Measurements from ENCODE around the gene HSF5.

The HSF5 gene

GRCh38 chr17:58382872-58383242, 105.4 kb downstream of the HSF5 start:
- no peak overlapping the region for H3K4me3 Mint-ChIP-seq
- H3K9me3 Mint-ChIP-seq: no peaks in the 10 kb centered on the region
- DNase-seq (ENCODE audit: low spot score in 2 of 2): no peak
- peaks cover 44% of the 10 kb centered on the region for H3K4me1 Mint-ChIP-seq
- H3K27ac Mint-ChIP-seq (ENCODE audit: low read depth): peak overlapping the region; percentile 66
- no peaks in the 10 kb centered on the region for H3K27me3 Mint-ChIP-seq
- H3K36me3 Mint-ChIP-seq (ENCODE audit: insufficient read depth): peaks cover 8% of the 10 kb centered on the region
- ATAC-seq (replicated peaks; ENCODE audit: extremely low read depth, poor library complexity, severe bottlenecking): no peak

- no peaks in the 10 kb centered on the region for H3K9me3 Mint-ChIP-seq
- peaks cover 8% of the 10 kb centered on the region for H3K36me3 Mint-ChIP-seq (ENCODE audit: insufficient read depth)
- peak overlapping the region; percentile 66 for H3K27ac Mint-ChIP-seq (ENCODE audit: low read depth)
- ATAC-seq (replicated peaks; ENCODE audit: extremely low read depth, poor library complexity, severe bottlenecking) (peak; percentile 67), DNase-seq (ENCODE audit: low spot score in 2 of 2) (no peak)
- peaks cover 40% of the 10 kb centered on the region for H3K4me1 Mint-ChIP-seq
- H3K27me3 Mint-ChIP-seq: no peaks in the 10 kb centered on the region
- peak overlapping the region; percentile 39 for H3K4me3 Mint-ChIP-seq
Measured at GRCh38 chr17:58382108-58382871, 105.9 kb downstream of the HSF5 start.

- Mint-ChIP-seq H3K27ac (ENCODE audit: low read depth) (peak overlapping the region; percentile 66), H3K27me3 (no peaks in the 10 kb centered on the region), H3K9me3 (no peaks in the 10 kb centered on the region), H3K4me3 (peak overlapping the region; percentile 39), H3K4me1 (peaks cover 40% of the 10 kb centered on the region), H3K36me3 (ENCODE audit: insufficient read depth) (peaks cover 10% of the 10 kb centered on the region)
- DNase-seq (ENCODE audit: low spot score in 2 of 2) (no peak), ATAC-seq (replicated peaks; ENCODE audit: extremely low read depth, poor library complexity, severe bottlenecking) (no peak)
Measured at GRCh38 chr17:58381124-58382035, 106.8 kb downstream of the HSF5 start.

- Mint-ChIP-seq H3K4me1 (peaks cover 40% of the 10 kb centered on the region), H3K27ac (ENCODE audit: low read depth) (peak overlapping the region; percentile 66), H3K4me3 (peak overlapping the region; percentile 39), H3K36me3 (ENCODE audit: insufficient read depth) (peaks cover 10% of the 10 kb centered on the region), H3K27me3 (no peaks in the 10 kb centered on the region), H3K9me3 (no peaks in the 10 kb centered on the region)
- DNase-seq (ENCODE audit: low spot score in 2 of 2): no peak
- no peak for ATAC-seq (replicated peaks; ENCODE audit: extremely low read depth, poor library complexity, severe bottlenecking)
Measured at GRCh38 chr17:58380207-58381123, 107.7 kb downstream of the HSF5 start.

- Mint-ChIP-seq H3K27ac (ENCODE audit: low read depth) (peak overlapping the region; percentile 11), H3K4me1 (peaks cover 42% of the 10 kb centered on the region), H3K27me3 (no peaks in the 10 kb centered on the region), H3K4me3 (no peak overlapping the region), H3K9me3 (no peaks in the 10 kb centered on the region), H3K36me3 (ENCODE audit: insufficient read depth) (peaks cover 10% of the 10 kb centered on the region)
- ATAC-seq (replicated peaks; ENCODE audit: extremely low read depth, poor library complexity, severe bottlenecking): no peak
- DNase-seq (ENCODE audit: low spot score in 2 of 2): no peak
Measured at GRCh38 chr17:58379511-58379824, 108.7 kb downstream of the HSF5 start.

GRCh38 chr17:58378733-58379510, 109.3 kb downstream of the HSF5 start:
- ATAC-seq (replicated peaks; ENCODE audit: extremely low read depth, poor library complexity, severe bottlenecking) (peak; percentile 26), DNase-seq (ENCODE audit: low spot score in 2 of 2) (no peak)
- H3K4me3 Mint-ChIP-seq: no peak overlapping the region
- peaks cover 42% of the 10 kb centered on the region for H3K4me1 Mint-ChIP-seq
- H3K9me3 Mint-ChIP-seq: no peaks in the 10 kb centered on the region
- no peaks in the 10 kb centered on the region for H3K27me3 Mint-ChIP-seq
- peak overlapping the region; percentile 11 for H3K27ac Mint-ChIP-seq (ENCODE audit: low read depth)
- peaks cover 13% of the 10 kb centered on the region for H3K36me3 Mint-ChIP-seq (ENCODE audit: insufficient read depth)

- no peak overlapping the region for H3K27ac Mint-ChIP-seq (ENCODE audit: low read depth)
- H3K36me3 Mint-ChIP-seq (ENCODE audit: insufficient read depth): peaks cover 11% of the 10 kb centered on the region
- ATAC-seq (replicated peaks; ENCODE audit: extremely low read depth, poor library complexity, severe bottlenecking): no peak
- H3K9me3 Mint-ChIP-seq: no peaks in the 10 kb centered on the region
- H3K27me3 Mint-ChIP-seq: no peaks in the 10 kb centered on the region
- H3K4me3 Mint-ChIP-seq: no peak overlapping the region
- peaks cover 43% of the 10 kb centered on the region for H3K4me1 Mint-ChIP-seq
- no peak for DNase-seq (ENCODE audit: low spot score in 2 of 2)
Measured at GRCh38 chr17:58377661-58378060, 110.5 kb downstream of the HSF5 start.

- H3K4me3 Mint-ChIP-seq: no peak overlapping the region
- no peak overlapping the region for H3K27ac Mint-ChIP-seq (ENCODE audit: low read depth)
- ATAC-seq (replicated peaks; ENCODE audit: extremely low read depth, poor library complexity, severe bottlenecking) (no peak), DNase-seq (ENCODE audit: low spot score in 2 of 2) (no peak)
- H3K27me3 Mint-ChIP-seq: no peaks in the 10 kb centered on the region
- peaks cover 43% of the 10 kb centered on the region for H3K4me1 Mint-ChIP-seq
- no peaks in the 10 kb centered on the region for H3K9me3 Mint-ChIP-seq
- peaks cover 10% of the 10 kb centered on the region for H3K36me3 Mint-ChIP-seq (ENCODE audit: insufficient read depth)
Measured at GRCh38 chr17:58377093-58377601, 111.1 kb downstream of the HSF5 start.

GRCh38 chr17:58376472-58377000, 111.7 kb downstream of the HSF5 start:
- Mint-ChIP-seq H3K4me3 (no peak overlapping the region), H3K27ac (ENCODE audit: low read depth) (no peak overlapping the region), H3K27me3 (no peaks in the 10 kb centered on the region), H3K9me3 (no peaks in the 10 kb centered on the region), H3K4me1 (peaks cover 43% of the 10 kb centered on the region), H3K36me3 (ENCODE audit: insufficient read depth) (peaks cover 10% of the 10 kb centered on the region)
- DNase-seq (ENCODE audit: low spot score in 2 of 2): no peak
- ATAC-seq (replicated peaks; ENCODE audit: extremely low read depth, poor library complexity, severe bottlenecking): no peak

- ATAC-seq (replicated peaks; ENCODE audit: extremely low read depth, poor library complexity, severe bottlenecking) (no peak), DNase-seq (ENCODE audit: low spot score in 2 of 2) (no peak)
- no peaks in the 10 kb centered on the region for H3K9me3 Mint-ChIP-seq
- H3K4me1 Mint-ChIP-seq: peaks cover 43% of the 10 kb centered on the region
- no peak overlapping the region for H3K27ac Mint-ChIP-seq (ENCODE audit: low read depth)
- no peaks in the 10 kb centered on the region for H3K27me3 Mint-ChIP-seq
- no peak overlapping the region for H3K4me3 Mint-ChIP-seq
- peaks cover 7% of the 10 kb centered on the region for H3K36me3 Mint-ChIP-seq (ENCODE audit: insufficient read depth)
Measured at GRCh38 chr17:58375811-58376210, 112.4 kb downstream of the HSF5 start.

GRCh38 chr17:58375256-58375655, 113.0 kb downstream of the HSF5 start:
- Mint-ChIP-seq H3K9me3 (no peaks in the 10 kb centered on the region), H3K4me1 (peaks cover 46% of the 10 kb centered on the region), H3K36me3 (ENCODE audit: insufficient read depth) (peaks cover 8% of the 10 kb centered on the region), H3K4me3 (no peak overlapping the region), H3K27ac (ENCODE audit: low read depth) (no peak overlapping the region), H3K27me3 (no peaks in the 10 kb centered on the region)
- ATAC-seq (replicated peaks; ENCODE audit: extremely low read depth, poor library complexity, severe bottlenecking) (no peak), DNase-seq (ENCODE audit: low spot score in 2 of 2) (no peak)

Data from central memory CD8-positive, alpha-beta T cell (primary cell).